ENCODE data around the gene ADD1.
"Not testable (repeated sequence)": the region's sequence is repeated elsewhere in the genome, so short reads cannot be mapped to it uniquely, and the experiment has no call there.

The ADD1 gene

GRCh38 chr4:2936773-2937145 is 93.1 kb downstream of the ADD1 start:
- peak; percentile 86 for DNase-seq

DNA sequence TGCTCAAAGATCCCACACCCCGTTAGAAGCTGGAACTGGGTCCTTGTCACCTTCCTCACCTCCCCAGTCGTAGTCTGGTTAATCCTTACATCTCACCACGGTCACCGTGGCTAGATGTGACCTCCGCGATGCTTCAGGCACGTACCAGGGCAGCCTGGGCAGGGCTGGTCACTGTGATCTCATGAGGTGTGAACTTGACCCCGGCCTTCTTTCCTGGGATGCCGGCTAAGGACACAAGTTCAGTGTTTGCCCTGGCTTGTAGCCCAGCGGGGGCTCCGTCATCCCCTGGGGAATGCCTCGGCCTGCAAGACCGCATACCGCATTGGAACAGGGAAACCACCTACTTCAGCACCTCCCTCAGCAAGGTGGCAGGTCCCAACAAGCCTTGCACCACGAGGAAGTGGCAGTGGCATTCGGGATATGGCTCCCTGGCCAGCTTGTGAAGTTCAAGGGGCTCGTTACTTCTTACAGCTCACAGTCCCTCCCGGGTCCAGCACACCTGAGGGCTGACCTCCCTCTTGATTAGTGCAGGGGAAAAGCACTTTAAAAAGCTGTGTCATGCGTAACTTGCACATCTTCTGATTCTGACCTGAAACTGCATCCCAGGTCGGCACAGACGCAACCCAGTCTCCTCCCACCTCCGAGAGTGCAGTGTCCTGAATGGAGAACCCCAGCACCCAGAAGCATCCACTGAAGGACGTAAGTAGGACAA is 93.7 kb downstream of the ADD1 start:
- DNase-seq = no peak

GRCh38 chr4:2937986-2938385 is 94.3 kb downstream of the ADD1 start:
- no peak for DNase-seq

- not testable (repeated sequence) for DNase-seq
Observed at GRCh38 chr4:2938411-2938810, 94.8 kb downstream of the ADD1 start.

- no peak for DNase-seq
Observed at GRCh38 chr4:2938906-2939305, 95.3 kb downstream of the ADD1 start.

- no peak for DNase-seq
Observed at GRCh38 chr4:2939383-2940243, 96.0 kb downstream of the ADD1 start.

DNA sequence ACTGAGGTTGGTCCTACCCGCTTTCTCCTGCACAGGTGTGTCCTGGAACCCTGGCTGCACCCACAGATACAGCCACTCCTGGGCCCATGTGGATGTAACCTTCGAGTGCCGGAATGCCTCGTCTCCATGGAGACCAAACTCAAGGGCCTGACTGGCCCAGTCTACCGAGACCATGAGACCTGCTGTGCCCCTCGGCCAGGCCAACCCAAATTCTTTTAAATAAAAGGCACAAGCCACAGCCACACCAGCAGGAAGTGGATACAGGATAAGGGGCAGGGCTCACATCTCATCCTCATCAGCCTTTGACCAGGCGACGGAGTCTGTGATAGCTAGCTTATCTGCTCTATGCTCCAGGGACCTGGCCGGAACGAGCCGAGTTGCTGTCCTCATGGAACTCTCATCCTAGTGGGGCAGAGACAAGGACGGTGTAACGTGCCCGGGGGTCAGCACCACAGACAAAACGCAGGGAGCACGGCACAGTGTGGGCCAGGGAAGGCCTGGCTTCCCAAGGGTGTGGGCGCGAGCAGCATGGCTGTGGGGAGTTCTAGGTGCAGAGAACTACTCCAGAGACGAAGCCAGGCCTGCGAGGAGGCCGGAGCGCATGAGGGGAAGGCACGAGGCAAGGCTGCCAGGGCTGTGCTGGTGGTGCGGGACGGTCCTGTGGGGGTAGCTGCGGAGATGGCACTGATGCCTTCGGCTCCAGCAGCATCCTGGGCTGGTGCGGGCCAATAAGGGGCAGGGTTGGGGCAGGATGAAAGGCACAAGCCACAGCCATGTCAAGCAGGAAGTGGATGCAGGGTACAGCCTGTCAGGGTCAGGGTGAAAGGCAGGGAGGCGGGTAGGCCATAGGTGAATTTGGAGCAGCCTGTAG is 96.9 kb downstream of the ADD1 start:
- no peak for DNase-seq

- no peak for DNase-seq
Observed at GRCh38 chr4:2941138-2942036, 97.7 kb downstream of the ADD1 start.

DNA sequence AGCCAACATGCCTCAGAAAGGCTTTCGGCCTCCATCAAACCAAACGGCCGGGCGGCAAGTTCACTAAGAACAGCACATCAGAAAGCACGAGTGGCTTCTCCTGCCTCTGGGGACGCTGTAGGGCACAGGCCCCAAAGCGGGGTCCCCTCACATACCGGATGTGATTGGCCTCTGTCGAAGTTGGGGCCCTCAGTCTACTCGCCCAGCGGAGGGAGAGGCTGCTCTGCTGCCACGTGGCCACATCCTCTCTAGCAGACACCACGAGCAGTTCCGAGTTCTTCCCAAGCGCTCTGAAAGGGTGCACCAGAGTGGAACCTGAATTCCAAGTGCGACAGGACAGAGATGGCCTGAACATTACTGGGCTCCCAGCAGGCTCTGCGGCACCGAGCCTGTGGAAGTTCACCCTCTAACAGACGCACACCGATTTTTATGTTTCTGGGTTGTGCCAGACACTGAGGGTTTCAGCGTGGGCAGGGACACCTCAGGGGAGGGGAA is 98.4 kb downstream of the ADD1 start:
- DNase-seq = no peak

DNA sequence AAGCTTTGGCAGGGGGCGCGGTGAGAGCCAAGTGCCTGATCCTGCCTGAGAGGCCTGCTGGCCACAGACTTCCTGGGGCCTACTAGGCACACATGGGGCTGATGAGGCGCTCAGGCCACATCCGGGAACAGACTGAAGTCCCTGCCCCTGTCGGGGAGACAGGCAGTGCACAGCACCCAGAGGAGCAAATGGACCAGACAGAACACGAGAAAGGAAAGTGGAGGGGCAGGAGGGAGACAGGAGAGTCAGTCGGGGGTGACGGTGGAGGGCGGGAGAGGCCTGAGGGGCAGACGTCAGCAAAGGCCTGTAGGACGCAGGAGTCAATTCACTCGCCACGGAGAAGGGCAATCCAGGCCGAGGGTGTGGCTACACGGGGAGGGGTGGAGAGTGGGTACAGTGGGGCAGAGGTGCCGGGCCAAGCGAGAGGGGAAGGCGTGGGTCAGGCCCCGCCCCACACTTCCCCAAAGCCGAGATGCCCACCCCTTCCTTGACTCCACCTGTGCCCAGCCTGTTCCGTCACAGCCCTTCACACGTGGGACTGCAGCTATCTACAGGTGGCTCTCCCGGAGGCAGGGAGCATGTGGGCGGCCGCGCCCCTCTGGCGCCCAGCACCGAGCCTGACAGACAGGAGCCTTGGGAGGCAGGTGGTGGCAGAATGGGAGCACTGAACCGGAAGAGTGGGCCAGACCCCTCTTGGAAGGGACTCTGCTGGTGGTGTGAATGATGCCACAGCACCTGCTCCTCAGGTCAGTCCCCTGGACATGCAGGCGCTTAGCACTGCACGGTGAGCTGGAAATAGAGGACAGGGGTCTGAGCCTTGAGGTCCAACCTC is 99.1 kb downstream of the ADD1 start:
- no peak for DNase-seq

DNA sequence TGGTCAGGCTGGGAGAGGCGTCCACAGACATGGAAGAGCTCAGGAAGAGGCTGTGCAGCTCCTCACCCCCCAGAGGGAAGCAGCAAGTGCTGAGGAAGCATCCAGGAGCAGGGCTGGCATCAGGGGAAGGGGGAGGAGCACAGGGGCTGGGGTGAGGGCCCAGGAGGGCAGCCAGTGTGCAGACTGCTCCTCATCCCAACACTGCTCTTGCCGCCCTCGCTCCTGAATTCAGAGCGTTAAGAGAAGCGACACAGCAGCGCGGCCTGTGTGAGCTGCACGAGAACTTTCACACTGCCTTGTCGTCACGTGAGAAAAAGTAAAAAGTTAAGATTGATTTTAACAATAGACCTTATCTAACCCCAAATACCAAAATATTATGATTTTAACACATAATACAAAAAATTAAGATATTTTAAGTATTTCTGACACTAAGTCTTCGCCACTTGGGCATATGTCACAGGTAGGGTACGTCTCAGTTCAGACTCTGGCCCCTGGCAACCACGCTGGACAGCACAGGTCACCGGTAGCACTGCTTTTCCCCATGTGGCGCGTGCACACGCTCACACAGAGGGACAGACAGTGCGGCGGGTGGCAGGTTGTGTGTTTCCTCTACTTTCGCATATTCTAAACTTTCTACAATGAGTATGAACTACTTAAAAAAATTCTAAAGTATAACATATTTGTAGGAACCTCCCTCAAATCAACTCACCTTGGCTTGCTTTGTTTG is 99.9 kb downstream of the ADD1 start:
- no peak for DNase-seq

GRCh38 chr4:2944091-2944482 is 100.4 kb downstream of the ADD1 start:
- no peak for DNase-seq

GRCh38 chr4:2944586-2945526 is 101.2 kb downstream of the ADD1 start:
- DNase-seq = no peak

DNA sequence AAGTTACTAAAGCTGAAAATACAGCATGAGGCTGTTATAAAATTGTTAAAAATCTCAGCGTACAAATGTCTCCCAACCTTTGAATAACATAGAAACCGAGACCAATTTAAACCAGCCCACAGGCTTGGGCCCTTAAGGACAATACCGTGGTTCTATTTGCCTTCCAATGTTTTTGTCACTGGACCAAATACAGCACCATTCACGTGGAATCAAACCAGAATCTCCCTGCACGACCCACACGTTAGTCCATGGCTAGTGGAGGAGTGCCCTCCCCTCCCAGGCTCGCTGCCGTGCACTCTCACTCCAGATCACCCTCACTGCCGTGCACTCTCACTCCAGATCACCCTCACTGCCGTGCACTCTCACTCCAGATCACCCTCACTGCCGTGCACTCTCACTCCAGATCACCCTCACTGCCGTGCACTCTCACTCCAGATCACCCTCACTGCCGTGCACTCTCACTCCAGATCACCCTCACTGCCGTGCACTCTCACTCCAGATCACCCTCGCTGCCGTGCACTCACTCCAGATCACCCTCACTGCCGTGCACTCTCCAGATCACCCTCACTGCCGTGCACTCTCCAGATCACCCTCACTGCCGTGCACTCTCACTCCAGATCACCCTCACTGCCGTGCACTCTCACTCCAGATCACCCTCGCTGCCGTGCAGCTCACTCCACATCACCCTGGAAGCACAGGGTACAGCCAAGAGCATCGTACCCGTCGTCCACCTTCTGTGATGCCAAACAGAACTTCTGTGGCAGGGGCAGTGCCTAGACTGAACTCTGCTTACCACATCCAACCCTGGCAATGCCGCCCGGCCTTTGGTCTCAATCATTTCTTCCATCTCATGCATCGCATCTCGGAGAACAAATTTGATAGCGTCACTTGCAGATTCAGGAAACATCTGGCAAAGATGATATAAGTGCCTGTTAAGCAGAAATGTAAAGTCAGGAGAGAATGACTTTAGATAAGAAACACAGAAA is 102.3 kb downstream of the ADD1 start:
- DNase-seq = not testable (repeated sequence)

DNA sequence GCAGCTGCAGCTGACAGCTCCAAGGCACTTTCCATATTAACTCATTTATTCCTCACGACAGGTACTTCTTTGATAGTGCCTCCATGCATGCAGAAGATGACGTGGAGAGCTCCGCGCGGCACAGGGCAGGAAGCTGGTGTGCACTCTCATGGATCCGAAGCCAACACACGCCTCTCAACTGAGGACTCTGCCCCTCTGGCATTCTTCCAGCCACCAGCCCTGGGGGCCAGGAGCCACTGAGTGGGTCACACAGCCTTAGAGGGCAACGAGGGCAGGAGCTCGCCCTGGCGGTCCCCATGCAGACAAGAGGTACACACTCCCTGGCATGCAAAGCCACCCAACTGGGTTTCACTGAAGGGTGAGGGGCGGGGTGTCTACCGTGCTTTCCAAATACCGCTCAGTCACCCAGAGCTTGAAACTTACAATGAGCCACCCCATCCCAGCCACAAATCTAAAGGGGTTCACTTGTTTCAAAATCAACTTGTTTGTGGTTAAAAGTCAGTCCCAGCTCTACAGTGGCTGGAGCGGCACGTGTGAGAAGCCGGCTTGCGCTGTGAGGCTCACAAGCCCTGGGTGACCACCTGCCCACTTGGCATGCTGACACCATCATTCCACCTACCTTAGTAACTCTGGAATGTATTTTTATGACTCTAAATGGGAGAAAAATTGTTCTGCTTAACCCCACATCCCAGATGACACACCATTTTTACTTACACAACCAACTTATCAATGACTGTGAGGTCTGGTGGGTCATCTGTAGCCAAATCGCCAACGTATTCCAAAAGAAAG is 103.4 kb downstream of the ADD1 start:
- no peak for DNase-seq

DNA sequence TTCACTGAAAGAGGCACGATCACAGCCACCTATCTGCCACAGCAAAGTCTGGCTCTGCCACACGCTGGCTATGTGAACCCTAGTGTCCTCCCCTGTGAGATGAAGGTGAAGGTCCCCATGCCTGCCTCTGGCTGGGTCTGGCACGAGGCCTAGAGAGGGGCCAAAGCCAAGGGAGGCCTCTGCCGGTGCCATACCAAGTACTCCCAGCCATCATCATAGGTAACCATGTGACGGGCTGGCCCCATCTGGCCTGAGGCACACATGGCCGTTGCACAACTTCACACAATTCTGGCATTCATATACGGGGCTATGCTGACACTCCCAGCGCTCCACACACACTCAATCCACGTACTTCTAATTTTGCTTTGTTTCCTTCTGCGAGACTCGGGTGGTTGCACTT is 104.3 kb downstream of the ADD1 start:
- no peak for DNase-seq

All from EL (cell line).